HG03558 (cell line): ENCODE results near the gene THADA.
A peak's percentile ranks its signal among the peaks of the same experiment; 100 is the strongest.

Source experiments
- ATAC-seq: cut with Tn5 transposase; IDR thresholded peaks from one replicate; pipeline ENCODE4 v1.9.1; 2021; ENCODE audit warnings: moderate number of reproducible peaks; ENCODE audit not compliant: unreplicated experiment; ENCODE audit errors: extremely low read depth

The THADA gene

GRCh38 chr2:43473767-43474166 is 122.1 kb downstream of the THADA start:
- ATAC-seq: no peak

GRCh38 chr2:43472527-43473194 is 123.2 kb downstream of the THADA start:
- no peak for ATAC-seq

- no peak for ATAC-seq
These were observed 126.1 kb downstream of the THADA start for GRCh38 chr2:43469713-43470112.

GRCh38 chr2:43469094-43469493 is 126.7 kb downstream of the THADA start:
- no peak for ATAC-seq

GRCh38 chr2:43467891-43468290 is 127.9 kb downstream of the THADA start:
- no peak for ATAC-seq

- no peak for ATAC-seq
These were observed 130.6 kb downstream of the THADA start for GRCh38 chr2:43465234-43465633.

- ATAC-seq: no peak
These were observed 131.2 kb downstream of the THADA start for GRCh38 chr2:43464590-43464989.

GRCh38 chr2:43462866-43463641 is 132.8 kb downstream of the THADA start:
- ATAC-seq: no peak

GRCh38 chr2:43461453-43462073 is 134.3 kb downstream of the THADA start:
- ATAC-seq: peak; percentile 43

- no peak for ATAC-seq
These were observed 135.1 kb downstream of the THADA start for GRCh38 chr2:43460611-43461365.

GRCh38 chr2:43460174-43460546 is 135.7 kb downstream of the THADA start:
- no peak for ATAC-seq

- ATAC-seq: no peak
These were observed 136.2 kb downstream of the THADA start for GRCh38 chr2:43459446-43460173.

GRCh38 chr2:43458014-43458628 is 137.7 kb downstream of the THADA start:
- no peak for ATAC-seq

- ATAC-seq: no peak
These were observed 139.9 kb downstream of the THADA start for GRCh38 chr2:43455731-43456642.

- ATAC-seq: no peak
These were observed 140.5 kb downstream of the THADA start for GRCh38 chr2:43455296-43455695.

- ATAC-seq: no peak
These were observed 141.0 kb downstream of the THADA start for GRCh38 chr2:43454791-43455190.

- ATAC-seq: no peak
These were observed 142.4 kb downstream of the THADA start for GRCh38 chr2:43453179-43454170.
